ENCODE measurements around the gene SENP7.

The SENP7 gene

DNA sequence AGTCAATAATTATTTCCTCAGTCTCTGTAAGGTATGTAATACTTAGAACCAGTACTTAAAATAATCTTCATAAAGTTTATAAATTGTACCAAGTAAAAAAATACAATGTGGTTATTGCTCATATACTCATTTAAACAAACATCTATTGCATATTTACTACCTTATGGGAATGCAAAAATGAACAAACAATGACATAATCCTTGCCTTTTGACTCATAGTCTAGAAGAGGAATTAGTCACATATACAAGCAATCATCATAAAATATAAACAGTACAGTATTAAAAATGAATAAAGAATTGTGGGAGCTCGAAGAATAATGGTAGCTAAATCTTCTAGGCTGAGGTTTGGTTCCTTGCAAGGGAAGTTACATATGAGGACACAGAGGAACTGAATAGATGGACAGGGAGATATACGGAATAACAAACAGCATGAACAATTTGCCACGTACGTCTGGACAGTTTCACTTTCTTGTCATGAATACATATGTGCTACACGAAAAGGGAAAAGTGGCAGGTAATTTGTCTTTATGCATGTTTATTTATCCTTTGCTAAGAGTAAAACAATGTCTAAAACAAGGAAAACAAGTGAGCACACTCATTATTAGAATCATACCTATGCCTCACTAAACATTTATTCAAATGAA lies 209.8 kb downstream of the SENP7 start:
- TF ChIP-seq, protein P1, sequence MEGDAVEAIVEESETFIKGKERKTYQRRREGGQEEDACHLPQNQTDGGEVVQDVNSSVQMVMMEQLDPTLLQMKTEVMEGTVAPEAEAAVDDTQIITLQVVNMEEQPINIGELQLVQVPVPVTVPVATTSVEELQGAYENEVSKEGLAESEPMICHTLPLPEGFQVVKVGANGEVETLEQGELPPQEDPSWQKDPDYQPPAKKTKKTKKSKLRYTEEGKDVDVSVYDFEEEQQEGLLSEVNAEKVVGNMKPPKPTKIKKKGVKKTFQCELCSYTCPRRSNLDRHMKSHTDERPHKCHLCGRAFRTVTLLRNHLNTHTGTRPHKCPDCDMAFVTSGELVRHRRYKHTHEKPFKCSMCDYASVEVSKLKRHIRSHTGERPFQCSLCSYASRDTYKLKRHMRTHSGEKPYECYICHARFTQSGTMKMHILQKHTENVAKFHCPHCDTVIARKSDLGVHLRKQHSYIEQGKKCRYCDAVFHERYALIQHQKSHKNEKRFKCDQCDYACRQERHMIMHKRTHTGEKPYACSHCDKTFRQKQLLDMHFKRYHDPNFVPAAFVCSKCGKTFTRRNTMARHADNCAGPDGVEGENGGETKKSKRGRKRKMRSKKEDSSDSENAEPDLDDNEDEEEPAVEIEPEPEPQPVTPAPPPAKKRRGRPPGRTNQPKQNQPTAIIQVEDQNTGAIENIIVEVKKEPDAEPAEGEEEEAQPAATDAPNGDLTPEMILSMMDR (conservative IDR thresholded peaks at IDR 0.05; ENCODE audit: low read depth): no peak
- ChIA-PET CTCF (interaction anchor here (0.6 kb wide), 1 partner anchor 10 kb away, joined by 3 read pairs; no protein-coding TSS in a partner anchor), POLR2A (ENCODE audit: low non-redundant PET) (no interaction called here)
- DNase-seq (ENCODE audit: low spot score): peak; percentile 12
- no peak overlapping the region for H3K27ac ChIP-seq

DNA sequence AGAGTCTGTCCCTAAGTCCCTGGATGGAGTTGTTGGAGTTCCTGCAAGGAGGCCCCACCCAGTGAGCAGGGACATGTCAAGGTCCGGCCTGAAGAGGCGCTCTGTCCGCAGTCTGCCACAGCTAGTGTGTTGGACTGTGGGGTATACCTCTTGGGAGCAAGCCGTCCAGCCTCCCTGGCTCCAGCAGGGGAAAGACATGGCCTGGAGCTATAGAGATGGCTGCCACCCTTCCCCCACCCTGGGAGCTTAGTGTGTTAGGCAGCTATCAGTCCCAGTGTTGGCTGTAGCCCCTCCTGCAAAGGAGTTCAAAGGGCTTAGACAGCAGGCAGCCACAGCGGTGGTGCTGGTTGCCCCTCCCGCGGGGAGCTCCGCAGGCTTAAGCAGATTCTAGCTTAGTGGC lies 212.9 kb downstream of the SENP7 start:
- ChIA-PET POLR2A (ENCODE audit: low non-redundant PET) (no interaction called here), CTCF (no interaction called here)
- no peak overlapping the region for H3K27ac ChIP-seq
- TF ChIP-seq, protein P1 (conservative IDR thresholded peaks at IDR 0.05; ENCODE audit: low read depth): no peak
- no peak for DNase-seq (ENCODE audit: low spot score)

DNA sequence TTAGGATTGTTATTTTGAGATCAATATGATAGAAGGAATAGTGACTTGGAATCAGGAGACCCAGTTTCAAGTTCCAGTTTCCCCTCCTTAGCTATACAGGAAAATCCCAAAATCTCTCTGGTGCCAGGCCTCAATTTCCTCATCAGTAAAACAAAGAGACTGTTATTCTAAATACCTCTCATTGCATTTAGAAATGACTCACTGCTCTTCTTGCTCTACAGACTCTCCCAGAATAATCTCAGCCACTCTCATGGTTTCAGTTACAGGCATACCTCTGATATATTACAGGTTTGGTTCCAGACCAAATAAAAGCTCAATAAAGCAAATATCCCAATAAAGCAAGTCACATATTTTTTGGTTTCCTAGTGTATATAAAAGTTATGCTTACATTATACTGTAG lies 221.0 kb downstream of the SENP7 start:
- ChIA-PET CTCF (no interaction called here), POLR2A (ENCODE audit: low non-redundant PET) (no interaction called here)
- no peak for DNase-seq (ENCODE audit: low spot score)
- no peak overlapping the region for H3K27ac ChIP-seq
- TF ChIP-seq, protein P1 (conservative IDR thresholded peaks at IDR 0.05; ENCODE audit: low read depth): no peak

DNA sequence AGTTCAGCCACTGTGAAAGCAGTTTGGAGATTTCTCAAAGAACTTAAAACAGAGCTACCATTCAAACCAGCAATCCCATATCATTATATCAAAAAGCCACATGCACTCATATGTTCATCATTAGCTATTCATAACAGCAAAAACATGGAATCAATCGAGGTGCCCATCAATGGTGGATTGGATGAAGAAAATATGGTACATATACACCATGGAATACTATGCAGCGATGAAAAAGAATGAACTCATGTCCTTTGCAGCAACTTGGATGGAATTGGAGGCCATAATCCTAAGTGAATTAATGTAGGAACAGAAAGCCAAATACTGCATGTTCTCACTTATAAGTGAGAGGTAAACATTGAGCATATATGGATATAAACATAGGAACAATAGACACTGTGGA lies 224.7 kb downstream of the SENP7 start:
- POLR2A ChIA-PET (ENCODE audit: low non-redundant PET): interaction anchor here (0.6 kb wide), 1 partner anchor 726 kb away, joined by 4 read pairs; no protein-coding TSS in a partner anchor
- H3K27ac ChIP-seq: no peak overlapping the region
- DNase-seq (ENCODE audit: low spot score): no peak
- TF ChIP-seq, protein P1 (conservative IDR thresholded peaks at IDR 0.05; ENCODE audit: low read depth): no peak
- CTCF ChIA-PET: no interaction called here

DNA sequence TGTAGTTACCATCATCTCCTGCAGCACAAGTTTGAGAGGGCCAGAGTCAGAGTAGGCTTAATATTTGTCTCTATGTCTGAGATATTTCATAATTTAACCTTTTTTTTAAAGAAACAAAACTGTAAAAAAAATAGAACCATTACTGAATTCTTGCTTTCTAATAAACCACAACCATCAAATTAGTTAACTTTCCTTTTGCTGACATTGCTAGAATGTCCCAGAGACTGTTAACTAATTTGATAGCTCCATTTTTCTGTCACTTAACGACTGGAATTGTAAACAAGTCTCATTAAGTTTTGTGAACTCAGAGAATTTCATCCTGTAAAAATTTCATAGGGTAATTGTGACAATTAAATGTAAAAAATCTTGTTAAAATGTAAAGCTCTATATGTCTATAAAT lies 228.3 kb downstream of the SENP7 start:
- ChIA-PET POLR2A (ENCODE audit: low non-redundant PET) (no interaction called here), CTCF (interaction anchor here (0.7 kb wide), 1 partner anchor 10 kb away, joined by 3 read pairs; no protein-coding TSS in a partner anchor)
- H3K27ac ChIP-seq: no peak overlapping the region
- no peak for DNase-seq (ENCODE audit: low spot score)
- TF ChIP-seq, protein P1 (conservative IDR thresholded peaks at IDR 0.05; ENCODE audit: low read depth): no peak

DNA sequence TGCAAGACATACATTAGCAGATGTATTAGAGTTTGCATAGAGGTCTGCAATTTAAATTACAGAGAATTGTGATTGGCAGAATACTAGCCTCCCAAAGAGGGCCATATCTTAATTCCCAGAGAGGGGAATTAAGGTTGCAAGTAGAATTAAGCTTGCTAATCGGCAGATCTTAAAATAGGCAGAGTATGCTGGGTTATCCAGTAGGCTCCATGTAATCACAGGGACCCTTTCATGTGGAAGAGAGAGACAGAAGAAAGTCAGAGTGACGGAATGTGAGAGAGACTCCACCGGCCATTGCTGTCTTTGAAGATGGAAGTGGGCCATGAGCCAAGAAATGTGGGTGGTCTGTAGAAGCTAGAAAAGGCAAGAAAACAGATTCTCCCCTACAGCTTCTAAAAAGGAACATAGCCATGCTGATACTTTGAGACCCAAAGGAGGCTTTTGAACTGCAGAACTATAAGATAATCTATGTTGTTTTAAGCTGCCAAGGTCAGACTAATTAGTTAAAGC lies 231.4 kb downstream of the SENP7 start:
- DNase-seq (ENCODE audit: low spot score): no peak
- TF ChIP-seq, protein P1 (conservative IDR thresholded peaks at IDR 0.05; ENCODE audit: low read depth): no peak
- POLR2A ChIA-PET (ENCODE audit: low non-redundant PET): no interaction called here
- CTCF ChIA-PET: no interaction called here
- no peak overlapping the region for H3K27ac ChIP-seq
